HFFc6 (cell line): ENCODE measurements around the gene MFN2. TPM values are rescaled to one million over a fixed set of nuclear protein-coding genes. Genes with fewer than 3 reads are reported as not detected.

Experiments used
- DNase-seq: peaks from one replicate; pipeline ENCODE4 v3.0.0-alpha.2; 2018
- H3K27ac Mint-ChIP-seq: 2 replicates; pipeline ENCODE4 v1.8.0; 2020; ENCODE audit warnings: mild to moderate bottlenecking, mixed read lengths
- H3K27me3 Mint-ChIP-seq: 2 replicates; pipeline ENCODE4 v1.8.0; 2021; ENCODE audit warnings: mild to moderate bottlenecking, moderate library complexity, mixed read lengths; ENCODE audit not compliant: insufficient read depth
- H3K36me3 Mint-ChIP-seq: 2 replicates; pipeline ENCODE4 v1.8.0; 2021; ENCODE audit warnings: low read depth, mixed read lengths
- H3K4me1 Mint-ChIP-seq: 2 replicates; pipeline ENCODE4 v1.8.0; 2020; ENCODE audit warnings: low read depth, mixed read lengths
- H3K4me3 Mint-ChIP-seq: 2 replicates; pipeline ENCODE4 v1.8.0; 2020; ENCODE audit warnings: mild to moderate bottlenecking, moderate library complexity, mixed read lengths
- H3K9me3 Mint-ChIP-seq: 2 replicates; pipeline ENCODE4 v1.8.0; 2020; ENCODE audit warnings: mild to moderate bottlenecking, mixed read lengths
- total RNA-seq, 6 experiments: library from RNA; stranded (reverse); fragmentation: NEBNext Ultra II Directional; extraction: Animal tissue kit (Norgen Biotek cat#: 25700); gene quantifications; 2 replicates in 1 of 6; 3 replicates in 5 of 6; pipeline ENCODE4 v1.2.3, GENCODE V29; 2021
- TF ChIP-seq, protein P1 (sequence below): fragments of 200-600 bp; sonication (generic); IDR thresholded peaks from 2 replicates; pipeline ENCODE4 v1.5.0; 2021; ENCODE audit warnings: antibody characterized with exemption, mild to moderate bottlenecking

MFN2 gene
- total RNA-seq, 6 experiments from 2014 or later: 92.8 to 112 (median 101) TPM

- TF ChIP-seq, protein P1, sequence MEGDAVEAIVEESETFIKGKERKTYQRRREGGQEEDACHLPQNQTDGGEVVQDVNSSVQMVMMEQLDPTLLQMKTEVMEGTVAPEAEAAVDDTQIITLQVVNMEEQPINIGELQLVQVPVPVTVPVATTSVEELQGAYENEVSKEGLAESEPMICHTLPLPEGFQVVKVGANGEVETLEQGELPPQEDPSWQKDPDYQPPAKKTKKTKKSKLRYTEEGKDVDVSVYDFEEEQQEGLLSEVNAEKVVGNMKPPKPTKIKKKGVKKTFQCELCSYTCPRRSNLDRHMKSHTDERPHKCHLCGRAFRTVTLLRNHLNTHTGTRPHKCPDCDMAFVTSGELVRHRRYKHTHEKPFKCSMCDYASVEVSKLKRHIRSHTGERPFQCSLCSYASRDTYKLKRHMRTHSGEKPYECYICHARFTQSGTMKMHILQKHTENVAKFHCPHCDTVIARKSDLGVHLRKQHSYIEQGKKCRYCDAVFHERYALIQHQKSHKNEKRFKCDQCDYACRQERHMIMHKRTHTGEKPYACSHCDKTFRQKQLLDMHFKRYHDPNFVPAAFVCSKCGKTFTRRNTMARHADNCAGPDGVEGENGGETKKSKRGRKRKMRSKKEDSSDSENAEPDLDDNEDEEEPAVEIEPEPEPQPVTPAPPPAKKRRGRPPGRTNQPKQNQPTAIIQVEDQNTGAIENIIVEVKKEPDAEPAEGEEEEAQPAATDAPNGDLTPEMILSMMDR: no peak
- no peaks in the 10 kb centered on the region for H3K27me3 Mint-ChIP-seq
- H3K36me3 Mint-ChIP-seq: peaks cover 33% of the 10 kb centered on the region
- H3K9me3 Mint-ChIP-seq: peaks cover 8% of the 10 kb centered on the region; the same call in 1 of the 2 replicates
- no peak overlapping the region for H3K27ac Mint-ChIP-seq
- no peak for DNase-seq
- H3K4me1 Mint-ChIP-seq: peaks cover 12% of the 10 kb centered on the region
- H3K4me3 Mint-ChIP-seq: no peak overlapping the region
Observed at GRCh38 chr1:11944358-11944931, 35.8 kb upstream of the MFN2 start.

DNA sequence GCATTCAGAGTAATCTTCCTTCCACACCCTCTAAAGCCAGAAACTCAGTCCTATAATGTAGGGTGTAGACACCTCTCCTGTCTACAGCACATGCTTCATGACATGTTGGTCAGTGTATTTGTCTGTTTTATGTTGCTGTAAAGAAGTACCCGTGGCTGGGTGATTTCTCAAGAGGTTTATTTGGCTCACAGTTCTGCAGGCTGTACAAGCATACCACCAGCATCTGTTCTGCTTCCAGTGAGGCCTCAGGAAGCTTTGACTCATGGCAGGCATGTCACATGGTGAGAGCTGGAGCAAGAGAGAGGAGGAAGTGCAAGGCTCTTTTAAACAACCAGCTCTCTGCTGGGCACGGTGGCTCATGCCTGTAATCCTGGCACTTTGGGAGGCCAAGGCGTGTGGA lies 33.6 kb upstream of the MFN2 start:
- no peak for DNase-seq
- no peak overlapping the region for H3K4me3 Mint-ChIP-seq
- no peaks in the 10 kb centered on the region for H3K4me1 Mint-ChIP-seq
- peaks cover 8% of the 10 kb centered on the region; the same call in 1 of the 2 replicates for H3K9me3 Mint-ChIP-seq
- peaks cover 41% of the 10 kb centered on the region for H3K36me3 Mint-ChIP-seq
- no peaks in the 10 kb centered on the region for H3K27me3 Mint-ChIP-seq
- TF ChIP-seq, protein P1: no peak
- H3K27ac Mint-ChIP-seq: no peak overlapping the region

- Mint-ChIP-seq H3K9me3 (peaks cover 8% of the 10 kb centered on the region; the same call in 1 of the 2 replicates), H3K4me1 (no peaks in the 10 kb centered on the region), H3K4me3 (no peak overlapping the region), H3K27me3 (no peaks in the 10 kb centered on the region; the same call in 1 of the 2 replicates), H3K27ac (no peak overlapping the region), H3K36me3 (peaks cover 45% of the 10 kb centered on the region)
- TF ChIP-seq, protein P1: no peak
- DNase-seq: peak; percentile 9
Observed at GRCh38 chr1:11948822-11949458, 31.3 kb upstream of the MFN2 start.

DNA sequence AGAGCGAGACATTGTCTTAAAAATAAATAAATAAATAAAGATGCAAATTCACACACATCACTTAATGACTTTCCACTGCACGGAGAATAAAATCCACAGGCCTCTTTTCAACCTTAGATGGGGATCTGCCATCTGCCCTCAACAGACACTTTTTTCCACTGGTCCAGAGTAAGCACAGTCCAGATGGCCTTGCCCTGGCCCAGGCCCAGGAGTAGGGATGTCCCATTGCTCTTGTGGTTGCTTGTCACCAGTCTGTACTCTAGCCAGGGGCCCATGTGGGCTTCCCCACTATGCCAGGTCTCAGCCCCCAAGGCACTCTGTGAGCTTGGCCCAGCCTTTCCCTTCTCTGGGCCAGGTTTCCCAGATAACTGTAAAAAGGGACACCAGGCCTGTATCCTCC lies 28.3 kb upstream of the MFN2 start:
- Mint-ChIP-seq H3K4me1 (no peaks in the 10 kb centered on the region), H3K9me3 (no peaks in the 10 kb centered on the region; the same call in 1 of the 2 replicates), H3K4me3 (no peak overlapping the region), H3K27me3 (no peaks in the 10 kb centered on the region; the same call in 1 of the 2 replicates), H3K27ac (no peak overlapping the region), H3K36me3 (peaks cover 26% of the 10 kb centered on the region)
- no peak for DNase-seq
- TF ChIP-seq, protein P1: no peak

DNA sequence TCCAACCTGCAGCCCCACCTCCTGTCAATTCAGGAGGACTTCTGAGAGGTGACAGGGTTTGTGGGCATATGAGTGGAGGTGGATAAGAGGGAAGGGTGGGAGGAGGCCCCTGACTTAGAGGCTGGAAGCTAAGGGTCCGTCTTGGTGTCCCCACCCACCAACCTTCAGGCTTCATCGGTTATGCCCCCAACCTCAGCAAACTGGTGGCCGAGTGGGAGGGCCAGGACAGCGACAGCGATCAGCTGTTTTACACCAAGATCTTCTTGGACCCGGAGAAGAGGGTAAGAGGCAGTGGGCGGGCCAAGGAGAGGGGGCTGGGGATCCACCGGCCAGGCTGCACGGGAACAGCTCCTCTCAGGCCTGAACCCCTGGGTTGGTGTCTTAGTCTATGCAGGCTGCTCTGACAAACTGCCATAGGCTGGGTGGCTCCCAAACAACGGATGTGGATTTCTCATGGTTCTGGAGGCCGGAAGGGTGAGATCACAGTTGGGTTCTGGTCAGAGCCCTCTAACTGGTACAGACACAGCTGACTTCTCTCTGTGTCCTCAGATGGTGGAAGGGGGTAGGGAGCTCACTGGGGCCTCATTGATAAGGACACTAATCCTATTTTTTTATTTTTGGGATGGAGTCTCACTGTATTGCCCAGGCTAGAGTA lies 27.7 kb upstream of the MFN2 start:
- no peaks in the 10 kb centered on the region for H3K4me1 Mint-ChIP-seq
- H3K27ac Mint-ChIP-seq: no peak overlapping the region
- TF ChIP-seq, protein P1: no peak
- H3K9me3 Mint-ChIP-seq: no peaks in the 10 kb centered on the region; the same call in 1 of the 2 replicates
- DNase-seq: no peak
- no peaks in the 10 kb centered on the region; the same call in 1 of the 2 replicates for H3K27me3 Mint-ChIP-seq
- H3K4me3 Mint-ChIP-seq: no peak overlapping the region
- peaks cover 32% of the 10 kb centered on the region for H3K36me3 Mint-ChIP-seq
